Nephron progenitor cell (in vitro differentiated cells): Measurements from ENCODE around the gene CDKAL1.
"Not testable (repeated sequence)": the region's sequence is repeated elsewhere in the genome, so short reads cannot be mapped to it uniquely, and the experiment has no call there.

Source experiments
- DNase-seq: peaks from one replicate; pipeline ENCODE4 v3.0.0; 2021
- H3K27ac Mint-ChIP-seq: 2 replicates; pipeline ENCODE4 v1.8.0; 2021; ENCODE audit warnings: mild to moderate bottlenecking, moderate library complexity, mixed read lengths
- H3K27me3 Mint-ChIP-seq: 2 replicates; pipeline ENCODE4 v1.8.0; 2021; ENCODE audit warnings: mild to moderate bottlenecking, low read depth, mixed read lengths; ENCODE audit not compliant: poor library complexity
- H3K36me3 Mint-ChIP-seq: 2 replicates; pipeline ENCODE4 v1.8.0; 2021; ENCODE audit warnings: low read depth, mixed read lengths
- H3K4me1 Mint-ChIP-seq: 2 replicates; pipeline ENCODE4 v1.8.0; 2021; ENCODE audit warnings: mixed read lengths
- H3K4me3 Mint-ChIP-seq: 2 replicates; pipeline ENCODE4 v1.8.0; 2021; ENCODE audit warnings: mild to moderate bottlenecking, moderate library complexity, mixed read lengths
- H3K9me3 Mint-ChIP-seq: 2 replicates; pipeline ENCODE4 v1.8.0; 2021; ENCODE audit warnings: mild to moderate bottlenecking, moderate library complexity, mixed read lengths
- TF ChIP-seq, protein P1 (sequence below): fragments of 200-600 bp; sonication (generic); IDR thresholded peaks from 2 replicates; pipeline ENCODE4 v1.5.0; 2021; ENCODE audit warnings: antibody characterized with exemption

The CDKAL1 gene

DNA sequence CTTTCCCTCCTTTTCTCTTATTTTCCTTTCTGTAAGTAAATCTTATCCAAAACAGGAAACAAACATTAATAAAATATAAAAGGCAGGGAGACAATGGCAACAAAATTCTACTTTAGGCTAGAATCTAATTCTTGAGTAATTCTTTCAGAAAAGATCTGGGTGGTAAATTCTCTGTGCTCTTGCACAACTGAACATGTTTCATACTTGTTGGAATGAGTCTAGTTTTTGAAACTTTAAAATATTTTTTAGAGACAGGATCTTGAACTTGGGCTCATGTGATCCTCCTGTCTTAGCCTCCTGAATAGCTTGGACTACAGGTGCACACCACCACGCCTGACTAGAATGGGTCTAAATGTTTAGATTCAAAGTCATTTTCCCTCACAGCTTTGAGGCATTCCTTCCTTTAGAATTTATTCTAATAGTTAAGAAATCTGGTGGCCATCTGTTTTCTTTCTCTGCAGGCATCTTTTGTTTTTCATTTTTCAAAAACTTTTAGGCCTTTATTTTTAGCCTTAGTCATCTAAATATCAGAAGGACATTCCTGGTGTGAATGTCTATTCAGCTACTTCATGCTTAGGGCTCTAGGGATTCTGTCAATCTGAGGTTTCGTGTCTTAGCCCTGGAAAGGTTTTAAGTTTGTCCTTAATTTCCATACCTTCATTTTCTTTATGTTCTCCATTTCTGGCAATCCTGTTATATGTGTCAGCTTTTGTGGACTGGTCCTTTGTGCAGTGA is 76.5 kb downstream of the CDKAL1 start:
- TF ChIP-seq, protein P1, sequence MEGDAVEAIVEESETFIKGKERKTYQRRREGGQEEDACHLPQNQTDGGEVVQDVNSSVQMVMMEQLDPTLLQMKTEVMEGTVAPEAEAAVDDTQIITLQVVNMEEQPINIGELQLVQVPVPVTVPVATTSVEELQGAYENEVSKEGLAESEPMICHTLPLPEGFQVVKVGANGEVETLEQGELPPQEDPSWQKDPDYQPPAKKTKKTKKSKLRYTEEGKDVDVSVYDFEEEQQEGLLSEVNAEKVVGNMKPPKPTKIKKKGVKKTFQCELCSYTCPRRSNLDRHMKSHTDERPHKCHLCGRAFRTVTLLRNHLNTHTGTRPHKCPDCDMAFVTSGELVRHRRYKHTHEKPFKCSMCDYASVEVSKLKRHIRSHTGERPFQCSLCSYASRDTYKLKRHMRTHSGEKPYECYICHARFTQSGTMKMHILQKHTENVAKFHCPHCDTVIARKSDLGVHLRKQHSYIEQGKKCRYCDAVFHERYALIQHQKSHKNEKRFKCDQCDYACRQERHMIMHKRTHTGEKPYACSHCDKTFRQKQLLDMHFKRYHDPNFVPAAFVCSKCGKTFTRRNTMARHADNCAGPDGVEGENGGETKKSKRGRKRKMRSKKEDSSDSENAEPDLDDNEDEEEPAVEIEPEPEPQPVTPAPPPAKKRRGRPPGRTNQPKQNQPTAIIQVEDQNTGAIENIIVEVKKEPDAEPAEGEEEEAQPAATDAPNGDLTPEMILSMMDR: no peak
- no peak for DNase-seq
- peaks cover 11% of the 10 kb centered on the region for H3K4me1 Mint-ChIP-seq
- H3K36me3 Mint-ChIP-seq: peaks cover 18% of the 10 kb centered on the region
- H3K27me3 Mint-ChIP-seq: peaks cover 3% of the 10 kb centered on the region
- no peak overlapping the region for H3K4me3 Mint-ChIP-seq
- H3K9me3 Mint-ChIP-seq: peaks cover 5% of the 10 kb centered on the region
- H3K27ac Mint-ChIP-seq: no peak overlapping the region

DNA sequence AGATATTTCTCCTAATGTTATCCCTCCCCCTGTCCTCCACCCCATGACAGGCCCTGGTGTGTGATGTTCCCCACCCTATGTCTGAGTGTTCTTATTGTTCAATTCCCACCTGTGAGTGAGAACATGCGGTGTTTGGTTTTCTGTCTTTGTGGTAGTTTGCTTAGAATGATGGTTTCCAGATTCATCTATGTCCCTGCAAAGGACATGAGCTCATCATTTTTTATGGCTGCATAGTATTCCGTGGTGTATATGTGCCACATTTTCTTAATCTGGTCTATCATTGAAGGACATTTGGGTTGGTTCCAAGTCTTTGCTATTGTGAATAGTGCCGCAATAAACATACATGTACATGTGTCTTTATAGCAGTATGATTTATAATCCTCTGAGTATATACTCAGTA is 83.3 kb downstream of the CDKAL1 start:
- not testable (repeated sequence) for H3K27ac Mint-ChIP-seq, H3K4me3 Mint-ChIP-seq, H3K9me3 Mint-ChIP-seq, H3K4me1 Mint-ChIP-seq, DNase-seq, H3K36me3 Mint-ChIP-seq, H3K27me3 Mint-ChIP-seq

DNA sequence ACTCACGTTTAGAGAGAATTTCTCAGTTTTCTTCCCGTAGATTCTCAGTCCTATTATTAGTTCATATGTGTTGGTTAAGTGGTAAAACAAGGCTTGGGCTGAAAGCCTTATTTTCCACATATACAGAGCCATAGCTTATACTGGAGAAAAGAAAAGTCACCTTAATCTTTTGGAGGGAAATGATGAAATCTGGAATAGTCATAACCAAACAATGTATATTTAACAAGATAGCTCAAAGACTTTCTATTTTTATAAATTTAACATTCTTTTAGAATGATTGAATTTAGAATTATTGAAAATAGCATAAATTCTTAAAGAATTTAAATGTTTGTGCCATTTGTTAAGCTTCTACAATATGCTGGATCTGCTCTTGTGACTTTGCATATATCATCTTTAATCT is 85.8 kb downstream of the CDKAL1 start:
- H3K9me3 Mint-ChIP-seq: no peaks in the 10 kb centered on the region
- no peak overlapping the region for H3K4me3 Mint-ChIP-seq
- no peaks in the 10 kb centered on the region for H3K36me3 Mint-ChIP-seq
- TF ChIP-seq, protein P1: no peak
- no peak overlapping the region for H3K27ac Mint-ChIP-seq
- no peak for DNase-seq
- H3K4me1 Mint-ChIP-seq: peaks cover 8% of the 10 kb centered on the region
- no peaks in the 10 kb centered on the region for H3K27me3 Mint-ChIP-seq

DNA sequence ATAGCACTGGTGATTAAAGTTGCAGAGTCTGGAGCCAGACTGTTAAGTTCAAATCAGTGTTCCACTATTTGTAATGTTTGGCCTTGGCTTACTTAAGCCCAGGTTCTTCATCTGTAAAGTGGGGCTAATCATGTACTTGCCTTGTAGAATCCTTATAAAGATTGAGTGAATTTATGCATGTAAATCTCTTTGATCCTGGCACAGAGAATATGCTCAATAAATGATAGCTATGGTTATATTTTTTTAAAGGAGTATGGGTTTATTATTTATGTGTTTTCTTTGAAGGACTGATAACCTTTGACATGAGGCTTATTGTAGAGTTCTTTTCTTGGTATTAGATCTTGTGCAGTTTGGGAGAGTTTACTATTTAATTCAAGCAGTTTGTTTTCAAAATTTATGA is 89.5 kb downstream of the CDKAL1 start:
- TF ChIP-seq, protein P1: no peak
- no peak for DNase-seq

DNA sequence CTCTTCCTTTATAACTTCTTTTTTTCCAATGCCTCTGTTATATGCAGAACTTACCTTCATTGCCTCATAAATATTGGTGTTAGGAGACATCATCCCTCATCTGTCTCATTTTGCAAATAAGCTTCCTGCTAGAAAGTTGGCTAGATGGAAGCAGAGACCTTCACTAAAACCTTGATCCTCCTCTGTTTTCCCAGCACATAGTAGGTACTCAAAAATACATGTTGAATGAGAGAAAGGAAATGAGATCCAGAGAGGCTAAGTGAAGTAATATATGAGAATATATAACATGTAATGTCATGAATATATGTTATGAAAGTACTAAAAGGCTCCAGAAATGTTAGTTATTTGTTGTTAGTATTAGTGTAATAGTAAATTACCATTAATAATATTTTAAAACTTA is 91.9 kb downstream of the CDKAL1 start:
- TF ChIP-seq, protein P1: no peak
- Mint-ChIP-seq H3K27me3 (no peaks in the 10 kb centered on the region), H3K4me1 (peaks cover 12% of the 10 kb centered on the region), H3K9me3 (no peaks in the 10 kb centered on the region), H3K4me3 (no peak overlapping the region), H3K36me3 (no peaks in the 10 kb centered on the region), H3K27ac (no peak overlapping the region)
- DNase-seq: no peak

More for the DNA sequence above, 89.5 kb downstream of the CDKAL1 start:
- Mint-ChIP-seq H3K27ac (no peak overlapping the region), H3K4me1 (peaks cover 8% of the 10 kb centered on the region), H3K4me3 (no peak overlapping the region), H3K9me3 (no peaks in the 10 kb centered on the region), H3K27me3 (no peaks in the 10 kb centered on the region), H3K36me3 (no peaks in the 10 kb centered on the region)

DNA sequence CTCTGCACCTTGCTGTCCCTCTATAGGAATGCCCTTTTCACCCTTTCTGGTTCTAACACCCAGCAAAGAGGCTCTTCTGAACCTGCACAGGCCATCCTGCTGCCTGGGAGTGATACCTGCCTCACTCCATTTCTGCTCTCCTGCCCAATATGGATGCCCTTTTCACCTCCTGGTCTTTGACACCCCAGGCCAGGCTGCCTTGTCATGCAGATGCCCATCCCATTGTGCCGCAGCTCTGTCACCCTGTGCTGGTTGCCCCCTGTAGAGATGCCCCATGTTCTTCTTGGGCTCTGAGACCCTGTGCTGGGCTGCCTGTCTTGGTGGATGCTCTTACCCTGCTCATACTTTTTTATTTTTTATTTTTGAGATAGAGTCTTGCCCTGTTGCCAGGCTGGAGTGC is 95.3 kb downstream of the CDKAL1 start:
- Mint-ChIP-seq H3K9me3 (no peaks in the 10 kb centered on the region), H3K36me3 (peaks cover 9% of the 10 kb centered on the region), H3K27me3 (no peaks in the 10 kb centered on the region), H3K27ac (no peak overlapping the region), H3K4me3 (no peak overlapping the region), H3K4me1 (peaks cover 10% of the 10 kb centered on the region)
- TF ChIP-seq, protein P1: no peak
- no peak for DNase-seq
